Mononuclear cell (primary cell): ENCODE results near the gene ABT1. TPM values are rescaled to one million over a fixed set of nuclear protein-coding genes. Genes with fewer than 3 reads are reported as not detected.

ENCODE experiments used
- H3K27me3 ChIP-seq: 2 replicates; pipeline ENCODE4 v1.6.0; 2011; ENCODE audit warnings: low read length, control low read depth; ENCODE audit not compliant: insufficient read depth
- H3K4me1 ChIP-seq: 2 replicates; pipeline ENCODE4 v1.5.1; 2011; ENCODE audit warnings: mild to moderate bottlenecking, low read length, control low read depth; ENCODE audit not compliant: insufficient read depth
- H3K4me3 ChIP-seq: 2 replicates; pipeline ENCODE4 v1.5.1; 2011; ENCODE audit warnings: mild to moderate bottlenecking, low read length, moderate library complexity
- H3K9me3 ChIP-seq: 2 replicates; pipeline ENCODE4 v1.5.1; 2011; ENCODE audit warnings: low read depth, mild to moderate bottlenecking, control low read depth, low read length
- total RNA-seq: library from RNA; depleted of rRNA; stranded (reverse); fragments of >200 nt; gene quantifications from one replicate; pipeline ENCODE4 v1.2.3, GENCODE V29; 2012

ABT1 gene
- total RNA-seq, 1 donor: 36.9 TPM

- no peaks in the 10 kb centered on the region for H3K4me1 ChIP-seq
- H3K9me3 ChIP-seq: no peaks in the 10 kb centered on the region
- no peak overlapping the region for H3K4me3 ChIP-seq
- H3K27me3 ChIP-seq: no peaks in the 10 kb centered on the region
Measured at GRCh38 chr6:26563488-26563887, 33.3 kb upstream of the ABT1 start.

- H3K9me3 ChIP-seq: no peaks in the 10 kb centered on the region
Measured at GRCh38 chr6:26568601-26569432, 27.9 kb upstream of the ABT1 start.

DNA sequence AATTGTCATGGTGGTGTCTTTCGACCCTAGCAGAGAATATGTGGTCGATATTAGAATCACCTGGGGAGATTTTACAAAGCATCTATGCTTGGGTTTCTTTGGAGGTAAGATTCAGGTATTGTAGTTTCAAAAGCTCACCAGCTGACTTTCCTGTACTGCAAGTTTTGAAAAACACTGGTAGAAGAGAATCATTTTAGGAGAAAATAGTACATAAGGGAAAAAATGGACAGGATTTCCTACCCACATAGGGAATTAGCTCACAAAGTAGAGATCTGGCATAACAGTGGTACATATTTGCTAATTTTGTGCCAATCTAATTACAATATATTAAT, 27.4 kb upstream of the ABT1 start:
- Histone ChIP-seq H3K27me3 (no peaks in the 10 kb centered on the region), H3K9me3 (no peaks in the 10 kb centered on the region), H3K4me3 (no peak overlapping the region), H3K4me1 (peaks cover 14% of the 10 kb centered on the region)

More at GRCh38 chr6:26568601-26569432, 27.9 kb upstream of the ABT1 start:
- peak overlapping the region; percentile 55 for H3K4me3 ChIP-seq
- no peaks in the 10 kb centered on the region for H3K27me3 ChIP-seq
- peaks cover 14% of the 10 kb centered on the region for H3K4me1 ChIP-seq

DNA sequence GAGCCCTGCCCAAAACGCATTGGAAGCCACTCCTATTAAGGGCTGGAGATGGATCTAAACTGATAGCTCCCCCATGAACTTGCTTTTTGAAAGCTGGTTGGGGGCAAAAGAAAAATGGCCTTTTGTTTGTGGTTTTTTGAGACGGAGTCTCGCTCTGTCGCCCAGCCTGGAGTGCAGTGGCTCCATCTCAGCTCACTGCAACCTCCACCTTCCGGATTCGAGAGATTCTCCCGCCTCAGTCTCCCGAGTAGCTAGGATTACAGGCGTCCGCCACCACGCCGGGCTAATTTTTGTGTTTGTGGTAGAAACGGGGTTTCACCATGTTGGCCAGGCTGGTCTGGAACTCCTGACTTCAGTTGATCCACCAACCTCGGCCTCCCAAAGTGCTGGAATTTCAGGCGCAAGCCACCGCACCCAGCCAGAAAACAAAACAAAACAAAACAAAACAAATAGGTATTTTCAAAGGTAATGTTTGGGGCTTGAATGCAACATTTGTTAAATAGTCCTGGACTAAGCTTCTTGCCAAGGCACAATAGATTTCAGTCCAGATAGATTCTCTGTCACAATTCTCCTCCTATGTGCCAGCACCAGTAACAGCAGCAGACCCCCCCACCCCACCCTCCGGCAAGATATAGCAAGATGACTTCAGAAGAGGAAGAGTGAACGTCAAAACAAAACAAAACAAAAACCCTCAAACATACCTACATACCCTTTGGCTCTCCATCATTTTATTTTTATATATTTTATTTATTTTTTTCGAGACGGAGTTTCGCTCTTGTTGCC, 26.5 kb upstream of the ABT1 start:
- H3K9me3 ChIP-seq: no peaks in the 10 kb centered on the region
- no peaks in the 10 kb centered on the region for H3K27me3 ChIP-seq
- H3K4me1 ChIP-seq: peaks cover 14% of the 10 kb centered on the region
- no peak overlapping the region for H3K4me3 ChIP-seq

- H3K27me3 ChIP-seq: no peaks in the 10 kb centered on the region
- H3K4me3 ChIP-seq: peak overlapping the region; percentile 46
- peaks cover 19% of the 10 kb centered on the region for H3K4me1 ChIP-seq
- no peaks in the 10 kb centered on the region for H3K9me3 ChIP-seq
Measured at GRCh38 chr6:26571592-26572296, 25.0 kb upstream of the ABT1 start.

DNA sequence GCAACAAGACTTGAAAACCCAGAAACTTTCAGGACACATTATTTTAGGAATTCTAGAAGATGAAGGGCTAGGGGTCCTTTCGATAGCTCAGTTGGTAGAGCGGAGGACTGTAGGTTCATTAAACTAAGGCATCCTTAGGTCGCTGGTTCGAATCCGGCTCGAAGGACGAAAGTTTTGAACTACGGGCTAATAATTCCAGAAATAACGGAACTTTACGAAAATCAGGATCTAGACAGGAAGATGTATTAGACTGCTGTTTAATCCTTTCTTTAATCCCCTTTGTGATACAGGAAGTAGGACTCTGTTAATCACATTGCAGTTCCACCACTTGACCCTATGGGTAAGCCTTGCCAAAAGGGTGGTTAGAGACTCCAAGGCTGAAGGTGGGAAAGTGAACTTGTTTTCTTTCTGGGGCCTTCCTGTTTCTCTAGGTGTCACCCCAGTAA, 21.2 kb upstream of the ABT1 start:
- peaks cover 22% of the 10 kb centered on the region for H3K4me1 ChIP-seq
- no peak overlapping the region for H3K4me3 ChIP-seq
- H3K27me3 ChIP-seq: peaks cover 9% of the 10 kb centered on the region
- H3K9me3 ChIP-seq: peaks cover 7% of the 10 kb centered on the region

DNA sequence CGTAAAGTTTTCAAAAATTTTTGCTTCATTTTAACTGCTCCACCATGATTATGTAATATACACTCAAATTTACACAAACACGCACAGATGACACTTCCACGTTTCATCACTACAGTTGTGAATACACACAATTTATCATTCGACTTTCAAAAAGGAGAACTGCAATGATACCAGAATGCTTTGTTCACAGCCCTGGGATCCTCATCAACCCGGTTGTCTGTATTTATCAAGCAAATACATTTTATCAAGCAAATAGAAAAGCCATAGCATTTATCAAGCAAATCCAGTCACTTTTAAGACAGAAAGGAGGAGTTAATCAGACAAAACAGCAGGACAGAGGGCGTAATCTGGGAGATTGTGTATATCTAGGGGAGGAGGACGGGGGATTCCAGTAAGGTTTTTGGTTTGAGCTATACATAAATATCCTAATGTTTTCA, 20.3 kb upstream of the ABT1 start:
- no peak overlapping the region for H3K4me3 ChIP-seq
- H3K27me3 ChIP-seq: peaks cover 14% of the 10 kb centered on the region
- peaks cover 7% of the 10 kb centered on the region for H3K9me3 ChIP-seq
- peaks cover 22% of the 10 kb centered on the region for H3K4me1 ChIP-seq

GRCh38 chr6:26576929-26577719, 19.6 kb upstream of the ABT1 start:
- Histone ChIP-seq H3K4me1 (peaks cover 17% of the 10 kb centered on the region), H3K27me3 (peaks cover 14% of the 10 kb centered on the region), H3K4me3 (peak overlapping the region; percentile 31), H3K9me3 (peaks cover 7% of the 10 kb centered on the region)

- Histone ChIP-seq H3K27me3 (peaks cover 16% of the 10 kb centered on the region), H3K4me3 (peak overlapping the region; percentile 31), H3K4me1 (peaks cover 13% of the 10 kb centered on the region), H3K9me3 (peaks cover 7% of the 10 kb centered on the region)
Measured at GRCh38 chr6:26577720-26578072, 19.1 kb upstream of the ABT1 start.

- Histone ChIP-seq H3K4me1 (peaks cover 13% of the 10 kb centered on the region), H3K4me3 (no peak overlapping the region), H3K9me3 (peaks cover 7% of the 10 kb centered on the region), H3K27me3 (peaks cover 20% of the 10 kb centered on the region)
Measured at GRCh38 chr6:26578279-26578678, 18.5 kb upstream of the ABT1 start.

- H3K9me3 ChIP-seq: peaks cover 7% of the 10 kb centered on the region
- no peak overlapping the region for H3K4me3 ChIP-seq
- H3K27me3 ChIP-seq: peaks cover 21% of the 10 kb centered on the region
- H3K4me1 ChIP-seq: peaks cover 13% of the 10 kb centered on the region
Measured at GRCh38 chr6:26578741-26579140, 18.0 kb upstream of the ABT1 start.

DNA sequence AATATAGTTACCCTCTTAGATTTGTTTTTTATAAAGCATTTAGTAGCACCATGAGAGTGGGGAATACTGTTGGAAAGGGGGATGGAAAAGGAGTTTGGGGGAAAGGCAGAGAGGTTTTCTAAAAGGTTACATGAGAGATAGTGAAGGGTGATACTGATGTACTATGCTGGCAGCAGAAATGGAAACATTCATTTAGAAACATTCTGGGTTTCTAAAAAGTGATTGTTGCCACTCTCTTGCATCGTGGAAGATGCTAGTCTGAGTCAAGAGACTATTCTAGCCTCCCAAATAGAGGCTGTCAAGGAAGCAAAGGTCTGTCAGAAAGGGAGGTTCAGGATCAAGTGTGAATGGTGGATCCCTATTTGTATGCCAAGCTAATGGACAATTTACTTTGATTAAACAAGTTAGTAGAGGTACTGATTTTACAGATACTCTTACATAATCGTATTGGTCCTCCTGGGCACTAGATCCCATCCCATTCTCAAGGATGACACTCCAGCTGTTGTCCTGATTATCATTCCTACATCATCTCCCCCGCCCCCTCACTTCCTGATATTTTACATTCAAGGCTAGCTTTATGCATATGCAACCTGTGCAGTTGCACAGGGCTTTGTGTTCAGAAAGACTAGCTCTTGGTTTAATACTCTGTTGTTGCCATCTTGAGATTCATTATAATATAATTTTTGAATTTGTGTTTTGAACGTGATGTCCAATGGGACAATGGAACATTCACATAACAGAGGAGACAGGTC, 15.4 kb upstream of the ABT1 start:
- no peak overlapping the region for H3K4me3 ChIP-seq
- H3K27me3 ChIP-seq: peaks cover 38% of the 10 kb centered on the region
- H3K4me1 ChIP-seq: peaks cover 13% of the 10 kb centered on the region
- peaks cover 7% of the 10 kb centered on the region for H3K9me3 ChIP-seq

DNA sequence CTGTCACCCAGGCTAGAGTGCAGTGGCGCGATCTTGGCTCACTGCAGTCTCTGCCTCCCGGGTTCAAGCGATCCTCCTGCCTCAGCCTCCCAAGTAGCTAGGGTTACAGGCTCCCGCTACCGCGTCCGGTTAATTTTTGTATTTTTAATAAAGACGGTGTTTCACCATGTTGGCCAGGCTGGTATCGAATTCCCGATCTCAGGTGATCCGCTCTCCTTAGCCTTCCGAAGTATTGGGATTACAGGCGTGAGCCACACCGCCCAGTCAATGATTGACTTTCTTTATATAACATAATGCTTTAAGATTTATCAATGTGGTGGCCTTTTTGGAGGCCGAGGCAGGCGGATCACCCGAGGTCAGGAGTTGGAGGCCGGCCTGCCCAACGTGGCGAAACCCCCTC, 7.8 kb upstream of the ABT1 start:
- Histone ChIP-seq H3K9me3 (no peaks in the 10 kb centered on the region), H3K4me1 (no peaks in the 10 kb centered on the region), H3K4me3 (no peak overlapping the region), H3K27me3 (peaks cover 54% of the 10 kb centered on the region)

GRCh38 chr6:26592649-26593048, 4.1 kb upstream of the ABT1 start:
- H3K27me3 ChIP-seq: peaks cover 50% of the 10 kb centered on the region

More at GRCh38 chr6:26592649-26593048, 4.1 kb upstream of the ABT1 start:
- Histone ChIP-seq H3K4me3 (no peak overlapping the region), H3K4me1 (peaks cover 19% of the 10 kb centered on the region), H3K9me3 (no peaks in the 10 kb centered on the region)
